Neural progenitor cell (in vitro differentiated cells): ENCODE measurements around the gene SLX1A.
"Not testable (repeated sequence)": the region's sequence is repeated elsewhere in the genome, so short reads cannot be mapped to it uniquely, and the experiment has no call there.

Experiments used
- CTCF ChIP-seq: fragments of 200-600 bp; sonication (generic); IDR thresholded peaks from 2 replicates; pipeline ENCODE4 v1.5.1; 2017; ENCODE audit warnings: antibody characterized with exemption, mild to moderate bottlenecking
- EZH2 ChIP-seq: fragments of 200-600 bp; sonication (generic); IDR thresholded peaks from 2 replicates; pipeline ENCODE4 v1.6.1; 2017; ENCODE audit warnings: antibody characterized with exemption, mild to moderate bottlenecking, moderate library complexity
- EZH2phosphoT487 ChIP-seq: fragments of 200-600 bp; sonication (generic); IDR thresholded peaks from 2 replicates; pipeline ENCODE4 v1.6.1; 2017; ENCODE audit warnings: antibody characterized with exemption

- not testable (repeated sequence) for TF ChIP-seq CTCF, EZH2phosphoT487, EZH2
Observed at GRCh38 chr16:30168746-30169145, 24.9 kb upstream of the SLX1A start.
